ENCODE results near the gene ZNF337. TPM values are rescaled to one million over a fixed set of nuclear protein-coding genes. Genes with fewer than 3 reads are reported as not detected.
"Not testable (repeated sequence)": the region's sequence is repeated elsewhere in the genome, so short reads cannot be mapped to it uniquely, and the experiment has no call there.

Gene ZNF337
- total RNA-seq, 4 donors from 2014 or later = 5.5 to 18.9 (median 6.8) TPM

DNA sequence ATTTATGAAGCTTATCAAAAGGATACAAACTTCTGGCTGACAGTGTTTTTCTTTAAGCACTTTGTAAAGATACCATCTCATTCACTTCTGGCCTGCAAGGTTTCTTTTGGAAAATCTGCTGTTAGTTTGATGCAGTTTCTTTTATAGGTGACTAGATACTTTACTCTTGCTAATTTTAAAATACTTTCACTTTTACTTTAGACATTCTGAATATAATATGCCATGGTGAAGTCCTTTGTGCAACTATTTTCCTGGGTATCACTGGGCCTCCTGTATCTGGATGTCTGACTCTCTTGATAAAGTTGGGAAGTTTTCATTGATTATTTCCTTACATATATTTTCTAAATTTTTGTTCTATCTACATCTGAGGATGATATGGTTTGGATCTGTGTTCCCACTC, 29.0 kb upstream of the ZNF337 start:
- Histone ChIP-seq H3K36me3 (no peaks in the 10 kb centered on the region), H3K9me3 (peaks cover 0 to 15% (median 13%) of the 10 kb centered on the region in 3 donors), H3K27ac (no peak overlapping the region), H3K4me3 (no peak overlapping the region), H3K27me3 (no peaks in the 10 kb centered on the region), H3K4me1 (peaks cover 0 to 2% (median 0%) of the 10 kb centered on the region in 3 donors)
- intact Hi-C loops (cut with DNase I) = no loop called here
- no peak for DNase-seq
- no peak for TF ChIP-seq POLR2A (IDR thresholded peaks at IDR 0.05)
- TF ChIP-seq, protein P1, sequence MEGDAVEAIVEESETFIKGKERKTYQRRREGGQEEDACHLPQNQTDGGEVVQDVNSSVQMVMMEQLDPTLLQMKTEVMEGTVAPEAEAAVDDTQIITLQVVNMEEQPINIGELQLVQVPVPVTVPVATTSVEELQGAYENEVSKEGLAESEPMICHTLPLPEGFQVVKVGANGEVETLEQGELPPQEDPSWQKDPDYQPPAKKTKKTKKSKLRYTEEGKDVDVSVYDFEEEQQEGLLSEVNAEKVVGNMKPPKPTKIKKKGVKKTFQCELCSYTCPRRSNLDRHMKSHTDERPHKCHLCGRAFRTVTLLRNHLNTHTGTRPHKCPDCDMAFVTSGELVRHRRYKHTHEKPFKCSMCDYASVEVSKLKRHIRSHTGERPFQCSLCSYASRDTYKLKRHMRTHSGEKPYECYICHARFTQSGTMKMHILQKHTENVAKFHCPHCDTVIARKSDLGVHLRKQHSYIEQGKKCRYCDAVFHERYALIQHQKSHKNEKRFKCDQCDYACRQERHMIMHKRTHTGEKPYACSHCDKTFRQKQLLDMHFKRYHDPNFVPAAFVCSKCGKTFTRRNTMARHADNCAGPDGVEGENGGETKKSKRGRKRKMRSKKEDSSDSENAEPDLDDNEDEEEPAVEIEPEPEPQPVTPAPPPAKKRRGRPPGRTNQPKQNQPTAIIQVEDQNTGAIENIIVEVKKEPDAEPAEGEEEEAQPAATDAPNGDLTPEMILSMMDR (IDR thresholded peaks at IDR 0.05) = no peak

- H3K9me3 ChIP-seq = peaks cover 0 to 15% (median 13%) of the 10 kb centered on the region in 3 donors
- TF ChIP-seq, protein P1 (IDR thresholded peaks at IDR 0.05) = no peak
- no peak for TF ChIP-seq POLR2A (IDR thresholded peaks at IDR 0.05)
- H3K27ac ChIP-seq = no peak overlapping the region
- intact Hi-C loops (cut with DNase I) = no loop called here
- no peak for DNase-seq
- H3K4me3 ChIP-seq = no peak overlapping the region
- WGBS, 2 donors = 89 to 93% methylated on average over 2 of the region's 2 CpGs
- no peaks in the 10 kb centered on the region for H3K36me3 ChIP-seq
- H3K27me3 ChIP-seq = no peaks in the 10 kb centered on the region
- H3K4me1 ChIP-seq = peaks cover 3 to 19% (median 8%) of the 10 kb centered on the region in 3 donors
These were observed 27.3 kb upstream of the ZNF337 start for GRCh38 chr20:25723975-25724374.

DNA sequence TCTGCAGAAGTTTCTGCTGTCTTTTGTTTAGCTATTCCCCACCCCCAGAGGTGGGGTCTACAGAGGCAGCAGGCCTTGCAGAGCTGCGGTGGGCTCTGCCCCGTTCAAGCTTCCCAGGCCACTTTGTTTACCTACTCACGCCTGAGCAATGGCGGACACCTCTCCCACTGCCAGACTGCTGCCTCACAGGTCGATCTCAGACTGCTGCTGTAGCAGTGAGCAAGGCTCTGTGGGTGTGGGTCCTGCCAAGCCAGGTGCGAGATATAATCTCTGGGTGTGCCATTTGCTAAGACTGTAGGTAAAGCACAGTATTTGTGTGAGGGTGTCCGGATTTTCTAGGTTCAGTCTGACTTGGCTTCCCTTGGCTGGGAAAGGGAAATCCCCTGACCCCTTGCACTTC, 23.6 kb upstream of the ZNF337 start:
- Histone ChIP-seq H3K9me3 (no peaks in the 10 kb centered on the region), H3K27me3 (no peaks in the 10 kb centered on the region), H3K4me3 (no peak overlapping the region), H3K36me3 (no peaks in the 10 kb centered on the region), H3K27ac (peak overlapping the region; percentile 34 to 75 (median 63)), H3K4me1 (peaks cover 3 to 24% (median 8%) of the 10 kb centered on the region in 3 donors)
- TF ChIP-seq POLR2A (IDR thresholded peaks at IDR 0.05) = no peak
- TF ChIP-seq, protein P1 (IDR thresholded peaks at IDR 0.05) = no peak
- intact Hi-C loops (cut with DNase I) = no loop called here
- no peak for DNase-seq
- WGBS, 2 donors = 48% methylated on average over 6 of the region's 7 CpGs; no CpG with 5 or more reads in 1 of the 2 donors

DNA sequence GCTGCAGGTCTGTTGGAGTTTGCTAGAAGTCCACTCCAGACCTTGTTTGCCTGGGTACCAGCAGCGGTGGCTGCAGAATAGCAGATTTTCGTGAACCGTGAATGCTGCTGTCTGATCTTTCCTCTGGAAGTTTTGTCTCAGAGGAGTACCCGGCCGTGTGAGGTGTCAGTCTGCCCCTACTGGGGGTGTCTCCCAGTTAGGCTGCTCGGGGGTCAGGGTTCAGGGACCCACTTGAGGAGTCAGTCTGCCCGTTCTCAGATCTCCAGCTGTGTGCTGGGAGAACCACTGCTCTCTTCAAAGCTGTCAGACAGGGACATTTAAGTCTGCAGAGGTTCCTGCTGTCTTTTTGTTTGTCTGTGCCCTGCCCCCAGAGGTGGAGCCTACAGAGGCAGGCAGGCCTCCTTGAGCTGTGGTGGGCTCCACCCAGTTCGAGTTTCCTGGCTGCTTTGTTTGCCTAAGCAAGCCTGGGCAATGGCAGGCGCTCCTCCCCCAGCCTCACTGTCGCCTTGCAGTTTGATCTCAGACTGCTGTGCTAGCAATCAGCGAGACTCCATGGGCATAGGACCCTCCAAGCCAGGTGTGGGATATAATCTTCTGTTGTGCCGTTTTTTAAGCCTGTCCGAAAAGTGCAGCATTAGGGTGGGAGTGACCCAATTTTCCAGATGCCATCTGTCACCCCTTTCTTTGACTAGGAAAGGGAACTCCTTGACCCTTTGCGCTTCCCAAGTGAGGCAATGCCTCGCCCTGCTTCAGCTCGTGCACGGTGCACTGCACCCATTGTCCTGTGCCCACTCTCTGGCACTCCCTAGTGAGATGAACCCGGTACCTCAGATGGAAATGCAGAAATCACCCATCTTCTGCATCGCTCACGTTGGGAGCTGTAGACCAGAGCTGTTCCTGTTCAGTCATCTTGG, 22.5 kb upstream of the ZNF337 start:
- Histone ChIP-seq H3K4me3 (peak overlapping the region in 1 of 4 donors; percentile 45), H3K4me1 (peaks cover 3 to 24% (median 8%) of the 10 kb centered on the region in 3 donors), H3K27ac (peak overlapping the region in 3 of 4 donors; percentile 61 to 75 (median 65))
- DNase-seq; H3K36me3 ChIP-seq; H3K9me3 ChIP-seq; H3K27me3 ChIP-seq; intact Hi-C loops (cut with DNase I): not testable (repeated sequence)
- 57 to 78% methylated on average over 16 of the region's 20 CpGs for WGBS, 2 donors
- TF ChIP-seq, protein P1 (IDR thresholded peaks at IDR 0.05) = peak in 2 of 6 experiments; percentile 11 to 27

DNA sequence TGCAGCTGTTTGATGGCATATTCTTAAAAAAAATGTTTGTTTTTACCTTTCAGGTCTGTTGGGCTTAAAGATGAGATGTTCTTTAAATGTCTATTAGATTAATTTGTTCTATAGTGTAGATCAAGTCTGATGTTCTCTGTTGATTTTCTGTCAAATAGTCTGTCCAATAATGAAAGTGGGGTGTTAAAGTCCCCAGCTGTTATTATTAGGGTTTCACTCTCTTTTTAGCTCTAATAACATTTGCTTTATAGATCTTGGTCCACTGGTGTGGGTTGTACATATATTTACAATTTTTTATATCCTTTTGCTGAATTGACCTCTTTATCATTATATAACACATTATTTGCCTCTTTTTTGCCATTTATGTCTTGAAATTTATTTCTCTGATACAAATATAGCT, 11.0 kb upstream of the ZNF337 start:
- no peak for DNase-seq

More for the DNA sequence above, 11.0 kb upstream of the ZNF337 start:
- no peaks in the 10 kb centered on the region for H3K27me3 ChIP-seq
- TF ChIP-seq, protein P1 (IDR thresholded peaks at IDR 0.05) = no peak
- TF ChIP-seq POLR2A (IDR thresholded peaks at IDR 0.05) = no peak
- intact Hi-C loops (cut with DNase I) = no loop called here
- no peak overlapping the region for H3K27ac ChIP-seq
- H3K9me3 ChIP-seq = peaks cover 0 to 6% (median 0%) of the 10 kb centered on the region in 3 donors
- H3K4me3 ChIP-seq = no peak overlapping the region
- peaks cover 0 to 7% (median 0%) of the 10 kb centered on the region in 3 donors for H3K4me1 ChIP-seq
- H3K36me3 ChIP-seq = no peaks in the 10 kb centered on the region
